Astrocyte of the cerebellum (primary cell): ENCODE data around the gene PCDH9.
"Not testable (repeated sequence)": the region's sequence is repeated elsewhere in the genome, so short reads cannot be mapped to it uniquely, and the experiment has no call there.

Experiments used
- DNase-seq: peaks from one replicate; pipeline ENCODE4 v3.0.0-alpha.2; 2011; ENCODE audit warnings: low read depth
- H3K4me3 ChIP-seq: 2 replicates; pipeline ENCODE4 v1.5.1; 2011; ENCODE audit warnings: mild to moderate bottlenecking, low read depth, low read length, moderate library complexity
- CTCF ChIP-seq: IDR thresholded peaks from 2 replicates; pipeline ENCODE4 v1.5.1; 2012; ENCODE audit warnings: low read length, low read depth, moderate library complexity, mild to moderate bottlenecking; ENCODE audit errors: missing control alignments
- in situ Hi-C: cut with HindIII; loops from 2 replicates; pipeline ENCODE4 v1.10.0; 2017; ENCODE audit warnings: low sequenced_read_pairs

PCDH9 gene

GRCh38 chr13:67099494-67099893 lies 130.6 kb downstream of the PCDH9 start:
- in situ Hi-C loops, result no loop called here
- no peak for TF ChIP-seq CTCF
- DNase-seq, result no peak
- H3K4me3 ChIP-seq, result no peak overlapping the region

GRCh38 chr13:67097892-67098452 lies 132.2 kb downstream of the PCDH9 start:
- in situ Hi-C loops, result no loop called here
- DNase-seq, result no peak
- no peak overlapping the region for H3K4me3 ChIP-seq
- TF ChIP-seq CTCF, result no peak

GRCh38 chr13:67096893-67097292 lies 133.2 kb downstream of the PCDH9 start:
- H3K4me3 ChIP-seq, DNase-seq, in situ Hi-C loops: not testable (repeated sequence)

- in situ Hi-C loops, result no loop called here
- no peak for TF ChIP-seq CTCF
- H3K4me3 ChIP-seq, result no peak overlapping the region
- DNase-seq, result no peak
These were observed 133.7 kb downstream of the PCDH9 start for GRCh38 chr13:67096418-67096817.

GRCh38 chr13:67095621-67096020 lies 134.5 kb downstream of the PCDH9 start:
- TF ChIP-seq CTCF, result no peak
- DNase-seq, result no peak
- H3K4me3 ChIP-seq, result no peak overlapping the region
- in situ Hi-C loops, result no loop called here

GRCh38 chr13:67094952-67095351 lies 135.2 kb downstream of the PCDH9 start:
- TF ChIP-seq CTCF, result no peak
- DNase-seq, result no peak
- no peak overlapping the region for H3K4me3 ChIP-seq
- in situ Hi-C loops, result no loop called here

GRCh38 chr13:67094078-67094477 lies 136.1 kb downstream of the PCDH9 start:
- DNase-seq, result no peak
- no peak for TF ChIP-seq CTCF
- H3K4me3 ChIP-seq, result no peak overlapping the region
- in situ Hi-C loops, result no loop called here
